ENCODE data around the gene ETV3.

- TF ChIP-seq EZH2 (IDR thresholded peaks at IDR 0.05; ENCODE audit: borderline replicate concordance, low read depth, low read length, severe bottlenecking) (no peak), CTCF (IDR thresholded peaks at IDR 0.05; ENCODE audit: borderline replicate concordance, extremely low read depth, low read length, poor library complexity, severe bottlenecking) (no peak)
Measured at GRCh38 chr1:157098519-157098918, 39.7 kb downstream of the ETV3 start.

All from DND-41 (cell line).